IMR-90 (cell line): ENCODE data around the gene TAF8. TPM values are rescaled to one million over a fixed set of nuclear protein-coding genes. Genes with fewer than 3 reads are reported as not detected.
A peak's percentile ranks its signal among the peaks of the same experiment; 100 is the strongest.

Source experiments
- ATAC-seq: fragments of 200-7000 bp; cut with Tn5 transposase; 2 replicates; pipeline ENCODE4 v1.9.1; 2020; ENCODE audit warnings: low read depth, mild to moderate bottlenecking, moderate library complexity
- BruUV-seq: library from RNA; stranded (reverse); fragments of 400-500 nt; replicated peaks from 2 replicates; lab custom pipeline; 2021; lab: Mats Ljungman, UMichigan
- CTCF ChIA-PET: fragments of 300-600 bp; formaldehyde crosslinking; extraction: SDS; loops from one replicate; lab custom pipeline; 2021; ENCODE audit warnings: antibody characterized with exemption; lab: Yijun Ruan, JAX
- POLR2A ChIA-PET: fragments of 300-600 bp; sonication (Branson Sonifier 250); formaldehyde crosslinking; loops from one replicate; lab custom pipeline; 2022; ENCODE audit warnings: antibody characterized with exemption; ENCODE audit not compliant: unreplicated experiment; lab: Charles Lee
- DNase-seq: peaks from one replicate; pipeline ENCODE4 v3.0.0; 2013
- H2AFZ ChIP-seq: replicated peaks from 2 replicates; pipeline ENCODE3; 2013; ENCODE audit warnings: low read length, mild to moderate bottlenecking; ENCODE audit not compliant: poor library complexity
- H2AK5ac ChIP-seq: 2 replicates; pipeline ENCODE4 v1.6.1; 2013; ENCODE audit warnings: low read depth, low read length, inconsistent platforms
- H2AK9ac ChIP-seq: replicated peaks from 2 replicates; pipeline ENCODE3; 2013; ENCODE audit warnings: mild to moderate bottlenecking, low read depth, low read length, moderate library complexity; ENCODE audit not compliant: poor library complexity
- H2BK120ac ChIP-seq: 2 replicates; pipeline ENCODE4 v1.6.1; 2013; ENCODE audit warnings: low read depth, low read length, inconsistent platforms
- H2BK15ac ChIP-seq: 3 replicates; pipeline ENCODE4 v1.6.1; 2013; ENCODE audit warnings: low read depth, low read length, inconsistent platforms
- H2BK20ac ChIP-seq: 2 replicates; pipeline ENCODE4 v1.6.1; 2013; ENCODE audit warnings: low read depth, mild to moderate bottlenecking, inconsistent platforms, low read length, moderate library complexity
- H2BK5ac ChIP-seq: 2 replicates; pipeline ENCODE4 v1.6.1; 2013; ENCODE audit warnings: mild to moderate bottlenecking, low read depth, low read length, inconsistent platforms; ENCODE audit not compliant: poor library complexity, severe bottlenecking
- H3K14ac ChIP-seq: replicated peaks from 2 replicates; pipeline ENCODE4 v1.6.1; 2013; ENCODE audit warnings: low read depth, low read length, inconsistent platforms
- H3K18ac ChIP-seq: 2 replicates; pipeline ENCODE4 v1.6.1; 2013; ENCODE audit warnings: low read depth, low read length, control low read depth
- H3K23ac ChIP-seq: 2 replicates; pipeline ENCODE4 v1.6.1; 2013; ENCODE audit warnings: low read depth, low read length, inconsistent platforms
- H3K27ac ChIP-seq: 2 replicates; pipeline ENCODE4 v1.5.1; 2013; ENCODE audit warnings: mild to moderate bottlenecking, control low read depth, low read length; ENCODE audit not compliant: insufficient read depth
- H3K27me3 ChIP-seq: 2 replicates; pipeline ENCODE4 v1.6.1; 2013; ENCODE audit warnings: low read length; ENCODE audit not compliant: control insufficient read depth, insufficient read depth
- H3K36me3 ChIP-seq: 2 replicates; pipeline ENCODE4 v1.6.1; 2013; ENCODE audit warnings: low read length, mixed read lengths; ENCODE audit not compliant: control insufficient read depth, insufficient read depth
- H3K4ac ChIP-seq: 2 replicates; pipeline ENCODE4 v1.6.1; 2013; ENCODE audit warnings: low read depth, low read length, inconsistent platforms
- H3K4me1 ChIP-seq: 2 replicates; pipeline ENCODE4 v1.6.1; 2013; ENCODE audit warnings: low read length, mixed read lengths; ENCODE audit not compliant: control insufficient read depth, insufficient read depth
- H3K4me2 ChIP-seq: 2 replicates; pipeline ENCODE4 v1.6.1; 2013; ENCODE audit warnings: low read depth, mild to moderate bottlenecking, control low read depth, low read length, moderate library complexity
- H3K4me3 ChIP-seq: 2 replicates; pipeline ENCODE4 v1.5.1; 2013; ENCODE audit warnings: low read depth, mild to moderate bottlenecking, control low read depth, low read length, moderate library complexity; ENCODE audit not compliant: insufficient read depth
- H3K56ac ChIP-seq: 2 replicates; pipeline ENCODE4 v1.6.1; 2013; ENCODE audit warnings: low read length, inconsistent platforms; ENCODE audit not compliant: insufficient read depth; ENCODE audit errors: extremely low read depth
- H3K79me1 ChIP-seq, 2 experiments: 2 replicates each; pipeline ENCODE4 v1.6.1; 2013; ENCODE audit warnings: low read length in 2 of 2, inconsistent platforms in 1 of 2, low read depth in 1 of 2
- H3K9ac ChIP-seq: 2 replicates; pipeline ENCODE4 v1.6.1; 2013; ENCODE audit warnings: low read depth, low read length, control low read depth
- H3K9me1 ChIP-seq: 2 replicates; pipeline ENCODE4 v1.6.1; 2013; ENCODE audit warnings: low read length, inconsistent platforms; ENCODE audit not compliant: insufficient read depth
- H3K9me3 ChIP-seq: 2 replicates; pipeline ENCODE4 v1.6.1; 2013; ENCODE audit warnings: low read length; ENCODE audit not compliant: control insufficient read depth, insufficient read depth
- H4K20me1 ChIP-seq: 2 replicates; pipeline ENCODE4 v1.6.1; 2013; ENCODE audit warnings: low read length, inconsistent platforms; ENCODE audit not compliant: insufficient read depth
- H4K5ac ChIP-seq: 2 replicates; pipeline ENCODE4 v1.6.1; 2013; ENCODE audit warnings: mild to moderate bottlenecking, low read depth, low read length, control low read depth
- H4K8ac ChIP-seq, 2 experiments: 2 replicates each; pipeline ENCODE4 v1.6.1; 2013; ENCODE audit warnings: low read depth in 2 of 2, low read length in 2 of 2, control low read depth in 1 of 2, inconsistent platforms in 1 of 2
- H4K91ac ChIP-seq: 2 replicates; pipeline ENCODE4 v1.6.1; 2013; ENCODE audit warnings: low read depth, low read length, inconsistent platforms; ENCODE audit not compliant: insufficient read depth
- CEBPB ChIP-seq: IDR thresholded peaks from 2 replicates; pipeline ENCODE4 v1.6.1; 2012; ENCODE audit warnings: low read depth, low read length, improper control_type of control experiment
- MAFK ChIP-seq: IDR thresholded peaks from 2 replicates; pipeline ENCODE4 v1.6.1; 2012; ENCODE audit warnings: low read depth, low read length, improper control_type of control experiment
- MAZ ChIP-seq: IDR thresholded peaks from 2 replicates; pipeline ENCODE4 v1.6.1; 2012; ENCODE audit warnings: low read depth, mild to moderate bottlenecking, low read length, improper control_type of control experiment, moderate library complexity, borderline replicate concordance
- NFE2L2 ChIP-seq: fragments of 150-350 bp; IDR thresholded peaks from 2 replicates; pipeline ENCODE4 v1.6.1; 2016; ENCODE audit warnings: low read depth, mild to moderate bottlenecking, low read length
- RAD21 ChIP-seq: IDR thresholded peaks from 2 replicates; pipeline ENCODE4 v1.6.1; 2012; ENCODE audit warnings: low read length, improper control_type of control experiment
- RCOR1 ChIP-seq: IDR thresholded peaks from 2 replicates; pipeline ENCODE4 v1.6.1; 2012; ENCODE audit warnings: mild to moderate bottlenecking, low read length, improper control_type of control experiment; ENCODE audit not compliant: insufficient replicate concordance
- WGBS, 2 experiments: methylation state at CpG; one replicate each; pipeline versions ENCODE4 v1.1.5 to v1.1.7; 2013; ENCODE audit warnings: missing lambda C conversion rate in 2 of 2; ENCODE audit not compliant: insufficient read length in 1 of 2; ENCODE audit errors: extremely low coverage in 2 of 2; 5-methylcytosine and 5-hydroxymethylcytosine counted together
- dilution Hi-C: fragments of 300-500 bp; cut with HindIII; formaldehyde crosslinking; loops from one replicate; pipeline ENCODE4 v1.14.3; 2018; ENCODE audit warnings: low sequenced_read_pairs; ENCODE audit not compliant: unreplicated experiment
- in situ Hi-C: fragments of 300-500 bp; cut with MboI; formaldehyde crosslinking; loops from 3 replicates; pipeline ENCODE4 v1.14.3; 2019; ENCODE audit warnings: low sequenced_read_pairs, inconsistent platforms, mixed read lengths
- intact Hi-C: fragments of 100-400 bp; cut with micrococcal nuclease; formaldehyde crosslinking; loops from 2 replicates; pipeline ENCODE4 v1.10.0; 2022
- polyA plus RNA-seq, 3 experiments: library from polyadenylated mRNA; depleted of rRNA; stranded (reverse); fragments of >200 nt; gene quantifications; 2 replicates each; pipeline ENCODE4 v1.2.3, GENCODE V29; 2012; ENCODE audit warnings: low replicate concordance in 1 of 3
- total RNA-seq: library from RNA; depleted of rRNA; stranded (reverse); fragments of >200 nt; gene quantifications from 2 replicates; pipeline ENCODE4 v1.2.3, GENCODE V29; 2012
- TF ChIP-seq, protein P1 (sequence below): fragments of 150-350 bp; IDR thresholded peaks from 2 replicates; pipeline ENCODE4 v1.6.1; 2017; ENCODE audit warnings: mild to moderate bottlenecking, antibody characterized with exemption, low read length, low read depth
- TF ChIP-seq, protein P2 (sequence below): fragments of 150-350 bp; IDR thresholded peaks from 2 replicates; pipeline ENCODE4 v1.6.1; 2016; ENCODE audit warnings: low read depth, mild to moderate bottlenecking, low read length, moderate library complexity, borderline replicate concordance
- TF ChIP-seq, protein P3 (sequence below): conservative IDR thresholded peaks from 2 replicates; pipeline ENCODE4 v1.5.1; 2012; ENCODE audit warnings: mild to moderate bottlenecking, low read depth, low read length, improper control_type of control experiment

TAF8 gene
- total and polyA plus RNA-seq, 2 of the 4 experiments (the other 2 are of a cell fraction), result 14.3 to 22.8 TPM

DNA sequence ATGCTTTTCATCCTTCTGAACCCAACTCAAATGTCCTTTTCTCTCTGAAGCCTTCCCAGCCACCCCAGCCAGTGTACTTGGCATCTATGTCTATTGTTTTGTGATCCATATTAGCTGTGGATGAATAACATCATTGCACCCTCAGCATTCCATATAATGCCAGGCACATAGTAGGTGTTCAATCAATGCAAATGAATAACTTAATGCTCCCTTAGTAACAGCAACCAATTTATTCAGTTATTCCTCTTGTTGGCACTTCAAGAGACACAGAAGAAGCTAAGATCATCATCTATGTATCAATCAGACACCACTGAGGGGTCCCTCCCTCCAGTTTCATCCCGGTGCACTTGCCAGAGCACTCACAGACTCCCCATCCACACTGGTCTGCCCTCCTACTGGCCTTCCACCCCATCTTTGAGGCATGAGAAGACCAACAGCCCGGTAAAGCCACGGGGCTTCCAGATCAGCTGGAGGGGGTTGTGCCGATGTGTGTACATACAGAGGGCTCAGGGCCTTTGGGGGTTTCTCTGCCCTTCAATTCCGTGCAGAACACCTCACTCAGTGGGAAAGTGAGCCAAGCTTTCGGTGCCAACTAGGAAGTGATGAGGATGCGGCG is 2.4 kb upstream of the TAF8 start (continued):
- TF ChIP-seq MAZ (no peak), NFE2L2 (no peak)

DNA sequence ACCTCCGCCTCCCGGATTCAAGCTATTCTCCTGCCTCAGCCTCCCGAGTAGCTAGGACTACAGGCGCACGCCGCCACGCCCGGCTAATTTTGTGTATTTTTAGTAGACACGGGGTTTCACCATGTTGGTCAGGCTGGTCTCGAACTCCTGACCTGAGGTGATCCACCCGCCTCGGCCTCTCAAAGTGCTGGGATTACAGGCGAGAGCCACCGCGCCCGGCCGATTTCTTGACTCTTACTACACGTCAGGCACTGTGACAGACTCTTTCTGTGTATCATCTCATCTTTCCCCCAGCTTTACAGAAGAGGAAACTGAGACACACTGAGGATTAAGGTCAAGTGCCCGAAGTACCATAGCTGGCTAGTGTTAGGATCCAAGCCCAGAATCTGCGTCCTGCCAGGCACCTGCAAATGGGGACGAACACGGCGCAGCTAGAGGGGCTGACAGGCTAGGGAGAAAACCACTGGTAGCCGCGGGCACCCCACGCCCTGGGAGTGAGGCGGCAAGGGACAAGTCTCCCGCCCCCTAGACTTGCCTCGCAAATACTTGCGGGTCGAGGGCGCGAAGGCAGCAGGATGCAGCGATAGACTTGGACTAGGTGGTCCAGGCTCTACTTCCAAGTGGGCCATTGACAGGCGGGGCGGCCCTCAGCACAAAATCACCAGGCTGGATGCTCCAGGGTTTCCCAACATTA is 1.1 kb upstream of the TAF8 start:
- peak overlapping the region; percentile 98; the same call in 1 of the 2 replicates for H3K4me2 ChIP-seq
- H3K9me3 ChIP-seq, result no peaks in the 10 kb centered on the region
- H3K27ac ChIP-seq, result no peak overlapping the region
- peak overlapping the region; percentile 26 for H2AFZ ChIP-seq
- H3K36me3 ChIP-seq, result 0 out of 2 replicates have a peak, but pooled peaks cover 3% of the 10 kb centered on the region
- H2AK5ac ChIP-seq, result peak overlapping the region; percentile 83
- dilution Hi-C loops (loop anchor here (10.0 kb wide), 1 partner anchor 124 kb away; the partner anchor contains the start of genes BYSL and MED20), in situ Hi-C loops (loop anchor here (5.0 kb wide), 1 partner anchor 267 kb away; the partner anchor contains the start of gene PRICKLE4), intact Hi-C loops (loop anchor here (10.0 kb wide), 1 partner anchor 684 kb away; no protein-coding TSS in a partner anchor)
- 0 out of 2 replicates have a peak overlapping the region, but pooled peaks have one; percentile 35 for H4K91ac ChIP-seq
- peaks cover 4% of the 10 kb centered on the region; the same call in 1 of the 2 replicates for H3K9me1 ChIP-seq
- H4K20me1 ChIP-seq, result no peaks in the 10 kb centered on the region
- no peak overlapping the region for H3K14ac ChIP-seq
- DNase-seq, result no peak
- H4K5ac ChIP-seq, result peak overlapping the region; percentile 21; the same call in 1 of the 2 replicates
- H2AK9ac ChIP-seq, result peak overlapping the region; percentile 44
- peak overlapping the region; percentile 86 for H3K4me3 ChIP-seq
- H3K56ac ChIP-seq, result no peak overlapping the region
- POLR2A ChIA-PET, result interaction anchor here (0.7 kb wide), 1 partner anchor 9 kb away, joined by 11 read pairs; no protein-coding TSS in a partner anchor
- H3K4ac ChIP-seq, result peak overlapping the region; percentile 24; the same call in 1 of the 2 replicates
- BruUV-seq, result no TSS peak
- H3K9ac ChIP-seq, result no peak overlapping the region
- H2BK120ac ChIP-seq, result no peak overlapping the region
- no peak overlapping the region for H3K23ac ChIP-seq
- peaks cover 8 to 12% of the 10 kb centered on the region in 2 experiments for H3K79me1 ChIP-seq
- peak overlapping the region; percentile 72 to 80; a peak in 2 of 4 replicates for H4K8ac ChIP-seq
- H3K4me1 ChIP-seq, result peaks cover 19% of the 10 kb centered on the region
- ATAC-seq, result no peak
- no peak overlapping the region for H3K18ac ChIP-seq
- no peak overlapping the region for H2BK20ac ChIP-seq
- H2BK15ac ChIP-seq, result no peak overlapping the region
- CTCF ChIA-PET, result interaction anchor here (0.6 to 1.4 kb wide), 2 partner anchors 94 to 262 kb away, joined by 3 read pairs; partner anchors contain the start of gene TOMM6
- WGBS, 2 experiments, result 52% methylated on average over 13 of the region's 36 CpGs; no CpG with 5 or more reads in 1 of the 2 experiments
- no peaks in the 10 kb centered on the region; the same call in 1 of the 2 replicates for H3K27me3 ChIP-seq
- no peak overlapping the region for H2BK5ac ChIP-seq
- TF ChIP-seq RCOR1 (no peak), MAFK (no peak), CEBPB (no peak), MAZ (no peak), RAD21 (no peak)
- TF ChIP-seq, protein P1, sequence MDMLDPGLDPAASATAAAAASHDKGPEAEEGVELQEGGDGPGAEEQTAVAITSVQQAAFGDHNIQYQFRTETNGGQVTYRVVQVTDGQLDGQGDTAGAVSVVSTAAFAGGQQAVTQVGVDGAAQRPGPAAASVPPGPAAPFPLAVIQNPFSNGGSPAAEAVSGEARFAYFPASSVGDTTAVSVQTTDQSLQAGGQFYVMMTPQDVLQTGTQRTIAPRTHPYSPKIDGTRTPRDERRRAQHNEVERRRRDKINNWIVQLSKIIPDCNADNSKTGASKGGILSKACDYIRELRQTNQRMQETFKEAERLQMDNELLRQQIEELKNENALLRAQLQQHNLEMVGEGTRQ, result no peak
- TF ChIP-seq, protein P2, sequence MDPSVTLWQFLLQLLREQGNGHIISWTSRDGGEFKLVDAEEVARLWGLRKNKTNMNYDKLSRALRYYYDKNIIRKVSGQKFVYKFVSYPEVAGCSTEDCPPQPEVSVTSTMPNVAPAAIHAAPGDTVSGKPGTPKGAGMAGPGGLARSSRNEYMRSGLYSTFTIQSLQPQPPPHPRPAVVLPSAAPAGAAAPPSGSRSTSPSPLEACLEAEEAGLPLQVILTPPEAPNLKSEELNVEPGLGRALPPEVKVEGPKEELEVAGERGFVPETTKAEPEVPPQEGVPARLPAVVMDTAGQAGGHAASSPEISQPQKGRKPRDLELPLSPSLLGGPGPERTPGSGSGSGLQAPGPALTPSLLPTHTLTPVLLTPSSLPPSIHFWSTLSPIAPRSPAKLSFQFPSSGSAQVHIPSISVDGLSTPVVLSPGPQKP, result no peak
- TF ChIP-seq, protein P3, sequence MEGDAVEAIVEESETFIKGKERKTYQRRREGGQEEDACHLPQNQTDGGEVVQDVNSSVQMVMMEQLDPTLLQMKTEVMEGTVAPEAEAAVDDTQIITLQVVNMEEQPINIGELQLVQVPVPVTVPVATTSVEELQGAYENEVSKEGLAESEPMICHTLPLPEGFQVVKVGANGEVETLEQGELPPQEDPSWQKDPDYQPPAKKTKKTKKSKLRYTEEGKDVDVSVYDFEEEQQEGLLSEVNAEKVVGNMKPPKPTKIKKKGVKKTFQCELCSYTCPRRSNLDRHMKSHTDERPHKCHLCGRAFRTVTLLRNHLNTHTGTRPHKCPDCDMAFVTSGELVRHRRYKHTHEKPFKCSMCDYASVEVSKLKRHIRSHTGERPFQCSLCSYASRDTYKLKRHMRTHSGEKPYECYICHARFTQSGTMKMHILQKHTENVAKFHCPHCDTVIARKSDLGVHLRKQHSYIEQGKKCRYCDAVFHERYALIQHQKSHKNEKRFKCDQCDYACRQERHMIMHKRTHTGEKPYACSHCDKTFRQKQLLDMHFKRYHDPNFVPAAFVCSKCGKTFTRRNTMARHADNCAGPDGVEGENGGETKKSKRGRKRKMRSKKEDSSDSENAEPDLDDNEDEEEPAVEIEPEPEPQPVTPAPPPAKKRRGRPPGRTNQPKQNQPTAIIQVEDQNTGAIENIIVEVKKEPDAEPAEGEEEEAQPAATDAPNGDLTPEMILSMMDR, result no peak
